ENCODE data around the gene SUGP2.

Gene SUGP2

GRCh38 chr19:18946918-18947317 lies 86.4 kb downstream of the SUGP2 start:
- no peak overlapping the region for H3K4me3 ChIP-seq
- TF ChIP-seq CTCF (IDR thresholded peaks at IDR 0.05) = no peak
- DNase-seq (ENCODE audit: low spot score) = no peak
- H3K27ac ChIP-seq = no peak overlapping the region

GRCh38 chr19:18946335-18946734 lies 87.0 kb downstream of the SUGP2 start:
- H3K4me3 ChIP-seq = no peak overlapping the region

GRCh38 chr19:18945297-18945696 lies 88.0 kb downstream of the SUGP2 start:
- DNase-seq (ENCODE audit: low spot score) = no peak
- no peak overlapping the region for H3K4me3 ChIP-seq
- no peak overlapping the region for H3K27ac ChIP-seq
- TF ChIP-seq CTCF (IDR thresholded peaks at IDR 0.05) = no peak

More at GRCh38 chr19:18946335-18946734, 87.0 kb downstream of the SUGP2 start:
- no peak for TF ChIP-seq CTCF (IDR thresholded peaks at IDR 0.05)
- no peak for DNase-seq (ENCODE audit: low spot score)
- H3K27ac ChIP-seq = no peak overlapping the region

GRCh38 chr19:18943465-18943864 lies 89.9 kb downstream of the SUGP2 start:
- Histone ChIP-seq H3K4me3 (no peak overlapping the region), H3K27ac (no peak overlapping the region)
- no peak for TF ChIP-seq CTCF (IDR thresholded peaks at IDR 0.05)
- no peak for DNase-seq (ENCODE audit: low spot score)

- Histone ChIP-seq H3K4me3 (no peak overlapping the region), H3K27ac (no peak overlapping the region)
- DNase-seq (ENCODE audit: low spot score) = no peak
- no peak for TF ChIP-seq CTCF (IDR thresholded peaks at IDR 0.05)
Measured at GRCh38 chr19:18942692-18943091, 90.6 kb downstream of the SUGP2 start.

GRCh38 chr19:18941628-18942354 lies 91.5 kb downstream of the SUGP2 start:
- no peak for TF ChIP-seq CTCF (IDR thresholded peaks at IDR 0.05)
- Histone ChIP-seq H3K4me3 (peak overlapping the region; percentile 80), H3K27ac (peak overlapping the region in 1 of 2 donors; percentile 80)
- no peak for DNase-seq (ENCODE audit: low spot score)

Data from coronary artery (tissue), 2 donors.